ENCODE measurements around the gene PKNOX2.

DNA sequence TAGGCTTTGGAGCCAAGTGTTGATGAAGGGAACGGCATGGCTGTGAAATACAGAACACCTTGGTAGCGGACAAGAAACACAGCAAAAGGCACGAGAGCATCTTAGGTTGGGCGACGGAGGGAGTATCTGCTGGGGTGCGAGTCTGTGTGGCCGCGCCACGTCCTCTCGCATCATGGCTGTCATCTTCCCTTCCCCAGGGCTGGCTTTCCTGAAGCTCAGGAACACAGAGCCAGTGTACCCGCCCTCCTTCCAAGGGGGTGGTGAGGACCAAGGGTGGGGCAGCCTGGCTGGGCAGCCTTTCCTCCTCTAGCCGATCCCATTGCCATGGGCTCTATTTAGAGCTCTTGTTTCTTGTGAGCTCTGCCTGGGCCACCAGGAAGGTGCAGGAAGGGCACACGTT lies 177.1 kb downstream of the PKNOX2 start:
- TF ChIP-seq, protein P1, sequence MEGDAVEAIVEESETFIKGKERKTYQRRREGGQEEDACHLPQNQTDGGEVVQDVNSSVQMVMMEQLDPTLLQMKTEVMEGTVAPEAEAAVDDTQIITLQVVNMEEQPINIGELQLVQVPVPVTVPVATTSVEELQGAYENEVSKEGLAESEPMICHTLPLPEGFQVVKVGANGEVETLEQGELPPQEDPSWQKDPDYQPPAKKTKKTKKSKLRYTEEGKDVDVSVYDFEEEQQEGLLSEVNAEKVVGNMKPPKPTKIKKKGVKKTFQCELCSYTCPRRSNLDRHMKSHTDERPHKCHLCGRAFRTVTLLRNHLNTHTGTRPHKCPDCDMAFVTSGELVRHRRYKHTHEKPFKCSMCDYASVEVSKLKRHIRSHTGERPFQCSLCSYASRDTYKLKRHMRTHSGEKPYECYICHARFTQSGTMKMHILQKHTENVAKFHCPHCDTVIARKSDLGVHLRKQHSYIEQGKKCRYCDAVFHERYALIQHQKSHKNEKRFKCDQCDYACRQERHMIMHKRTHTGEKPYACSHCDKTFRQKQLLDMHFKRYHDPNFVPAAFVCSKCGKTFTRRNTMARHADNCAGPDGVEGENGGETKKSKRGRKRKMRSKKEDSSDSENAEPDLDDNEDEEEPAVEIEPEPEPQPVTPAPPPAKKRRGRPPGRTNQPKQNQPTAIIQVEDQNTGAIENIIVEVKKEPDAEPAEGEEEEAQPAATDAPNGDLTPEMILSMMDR (IDR thresholded peaks at IDR 0.05; ENCODE audit: control extremely low read depth in 1 of 3, insufficient read depth in 1 of 3, low read depth in 1 of 3, low read length in 3 of 3), result no peak
- no peak for TF ChIP-seq POLR2A (IDR thresholded peaks at IDR 0.05; ENCODE audit: control extremely low read depth in 1 of 2, low read depth in 2 of 2, low read length in 2 of 2)

Measured in H1 (cell line).